CD4-positive, alpha-beta T cell (primary cell): ENCODE results near the gene EPS8L2. TPM values are rescaled to one million over a fixed set of nuclear protein-coding genes. Genes with fewer than 3 reads are reported as not detected.

Experiments used
- ATAC-seq: fragments of 200-7000 bp; cut with Tn5 transposase; one replicate; pipeline ENCODE4 v1.10.0; 2022; ENCODE audit warnings: mild to moderate bottlenecking; ENCODE audit not compliant: poor library complexity
- CTCF ChIA-PET: fragments of 350-600 bp; sonication (Branson Sonifier 250); formaldehyde crosslinking; loops from one replicate; lab custom pipeline; 2021; ENCODE audit warnings: antibody characterized with exemption, inconsistent platforms; lab: Charles Lee
- POLR2A ChIA-PET: fragments of 350-600 bp; sonication (Branson Sonifier 250); formaldehyde crosslinking; loops from one replicate; lab custom pipeline; 2021; ENCODE audit warnings: antibody characterized with exemption, inconsistent platforms; lab: Charles Lee
- DNase-seq, 14 experiments: peaks; one replicate each; pipeline ENCODE4 v3.0.0-alpha.2; 2013 to 2020; ENCODE audit warnings: mixed read lengths in 2 of 14
- H3K27ac ChIP-seq, 2 donors: one replicate each; pipeline versions ENCODE4 v1.5.1 to v1.7.0; 2013; ENCODE audit warnings: low read length in 2 of 2, low read depth in 1 of 2, mild to moderate bottlenecking in 1 of 2
- H3K27me3 ChIP-seq, 2 experiments: 1 replicate in 1 of 2; 2 replicates in 1 of 2; pipeline versions ENCODE4 v1.6.1 to v1.7.0; 2013; ENCODE audit warnings: low read length in 2 of 2, control low read depth in 1 of 2, mild to moderate bottlenecking in 1 of 2, moderate library complexity in 1 of 2; ENCODE audit not compliant: insufficient read depth in 2 of 2, control insufficient read depth in 1 of 2
- H3K36me3 ChIP-seq: one replicate; pipeline ENCODE4 v1.6.1; 2013; ENCODE audit warnings: low read length, control low read depth; ENCODE audit not compliant: insufficient read depth
- H3K4me1 ChIP-seq: one replicate; pipeline ENCODE4 v1.6.1; 2013; ENCODE audit warnings: low read length, control low read depth; ENCODE audit not compliant: insufficient read depth
- H3K4me3 ChIP-seq: one replicate; pipeline ENCODE4 v1.5.1; 2013; ENCODE audit warnings: mild to moderate bottlenecking, low read length, moderate library complexity
- H3K9me3 ChIP-seq, 2 experiments: 1 replicate in 1 of 2; 2 replicates in 1 of 2; pipeline versions ENCODE4 v1.6.1 to v1.7.0; 2013; ENCODE audit warnings: low read length in 2 of 2, mild to moderate bottlenecking in 2 of 2, control low read depth in 1 of 2, moderate library complexity in 1 of 2; ENCODE audit not compliant: control insufficient read depth in 1 of 2, insufficient read depth in 1 of 2
- H3K27ac Mint-ChIP-seq: one replicate; pipeline ENCODE4 v1.8.0; 2020; ENCODE audit warnings: mixed read lengths
- H3K27me3 Mint-ChIP-seq: one replicate; pipeline ENCODE4 v1.8.0; 2021; ENCODE audit warnings: mixed read lengths
- H3K36me3 Mint-ChIP-seq: one replicate; pipeline ENCODE4 v1.8.0; 2021; ENCODE audit warnings: low read depth, mixed read lengths
- H3K4me1 Mint-ChIP-seq: one replicate; pipeline ENCODE4 v1.8.0; 2021; ENCODE audit warnings: low read depth, mixed read lengths
- H3K4me3 Mint-ChIP-seq: one replicate; pipeline ENCODE4 v1.8.0; 2020; ENCODE audit warnings: mild to moderate bottlenecking, mixed read lengths
- H3K9me3 Mint-ChIP-seq: one replicate; pipeline ENCODE4 v1.8.0; 2020; ENCODE audit warnings: mixed read lengths
- intact Hi-C, 2 experiments: fragments of 100-400 bp; cut with DNase I in 1 of 2; cut with micrococcal nuclease in 1 of 2; formaldehyde crosslinking; loops; one replicate each; pipeline versions ENCODE4 v1.15.1 to v1.9.0; 2023 to 2025; cut with DNase I, micrococcal nuclease
- polyA plus RNA-seq, 2 donors: library from polyadenylated mRNA; unstranded; fragments of 120-200 nt; gene quantifications; one replicate each; pipeline ENCODE4 v1.2.1, GENCODE V29; 2013
- total RNA-seq, 174 experiments: library from RNA in 2 of 174; stranded (reverse) in 2 of 174; gene quantifications; one replicate each; pipeline ENCODE4 v1.2.3 and lab custom pipeline; 2021 to 2026
- TF ChIP-seq, protein P1 (sequence below): fragments of 200-600 bp; IDR thresholded peaks from one replicate; pipeline ENCODE4 v1.8.0; 2022; ENCODE audit warnings: antibody characterized with exemption, mild to moderate bottlenecking

EPS8L2 gene
- total RNA-seq (1 to 10 TPM; 3.5 to 4.0 TPM), total RNA-seq (lab: John Stamatoyannopoulos, UW) (0.73 to 12.8 (median 5.6) reads per million in 172 experiments)
- 11.8 TPM for polyA plus RNA-seq (2013, experiment 1 of 2)
- polyA plus RNA-seq (2013, experiment 2 of 2), result 8.8 TPM

DNA sequence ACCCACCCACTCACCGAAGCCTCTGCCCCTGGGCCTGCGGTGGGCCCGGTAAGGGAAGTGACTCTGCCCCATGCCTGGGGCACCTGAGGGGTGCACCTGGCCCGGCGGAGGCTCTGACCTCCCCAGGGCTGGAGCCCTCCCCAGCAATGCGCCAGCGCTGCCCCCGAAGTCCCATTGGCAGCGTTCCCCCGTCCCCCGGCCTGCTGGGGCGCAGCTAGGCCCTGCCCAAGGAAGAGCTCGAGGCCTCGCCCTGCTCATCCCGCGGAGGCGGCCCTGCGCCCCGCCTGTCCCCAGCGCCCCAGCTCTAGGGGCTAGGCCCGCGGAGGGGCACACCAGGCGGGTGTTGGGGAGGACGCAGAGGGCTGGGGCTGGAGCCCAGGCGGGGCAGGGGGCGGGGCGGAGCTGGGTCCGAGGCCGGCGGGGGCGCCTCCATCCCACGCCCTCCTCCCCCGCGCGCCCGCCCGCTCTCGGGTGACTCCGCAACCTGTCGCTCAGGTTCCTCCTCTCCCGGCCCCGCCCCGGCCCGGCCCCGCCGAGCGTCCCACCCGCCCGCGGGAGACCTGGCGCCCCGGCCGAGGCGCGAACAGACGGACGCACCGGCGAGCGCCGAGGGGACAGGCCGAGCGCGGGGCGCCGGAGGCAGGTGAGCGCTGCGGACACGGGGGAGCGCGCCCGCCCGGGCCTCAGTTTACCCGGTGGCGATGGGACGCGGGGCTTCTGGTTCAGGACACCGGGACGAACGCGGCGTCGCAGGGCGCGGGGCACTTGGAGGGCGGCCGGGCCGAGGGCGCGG lies at the start of gene EPS8L2:
EPS8L2 (plus strand) TSS at position 586 of the 793 bp plus-strand sequence. CDS start 3,177 bp downstream, outside the sequence.
- no peak within 1 kb of the TSS for H3K27ac Mint-ChIP-seq
- H3K4me1 Mint-ChIP-seq, result peaks cover 6% of the 10 kb centered on the region
- ChIA-PET CTCF (no interaction called here), POLR2A (interaction anchor here (1.6 kb wide), 1 partner anchor 10 kb away, joined by 10 read pairs; the partner anchor contains the start of genes DEAF1 and TMEM80)
- TF ChIP-seq, protein P1, sequence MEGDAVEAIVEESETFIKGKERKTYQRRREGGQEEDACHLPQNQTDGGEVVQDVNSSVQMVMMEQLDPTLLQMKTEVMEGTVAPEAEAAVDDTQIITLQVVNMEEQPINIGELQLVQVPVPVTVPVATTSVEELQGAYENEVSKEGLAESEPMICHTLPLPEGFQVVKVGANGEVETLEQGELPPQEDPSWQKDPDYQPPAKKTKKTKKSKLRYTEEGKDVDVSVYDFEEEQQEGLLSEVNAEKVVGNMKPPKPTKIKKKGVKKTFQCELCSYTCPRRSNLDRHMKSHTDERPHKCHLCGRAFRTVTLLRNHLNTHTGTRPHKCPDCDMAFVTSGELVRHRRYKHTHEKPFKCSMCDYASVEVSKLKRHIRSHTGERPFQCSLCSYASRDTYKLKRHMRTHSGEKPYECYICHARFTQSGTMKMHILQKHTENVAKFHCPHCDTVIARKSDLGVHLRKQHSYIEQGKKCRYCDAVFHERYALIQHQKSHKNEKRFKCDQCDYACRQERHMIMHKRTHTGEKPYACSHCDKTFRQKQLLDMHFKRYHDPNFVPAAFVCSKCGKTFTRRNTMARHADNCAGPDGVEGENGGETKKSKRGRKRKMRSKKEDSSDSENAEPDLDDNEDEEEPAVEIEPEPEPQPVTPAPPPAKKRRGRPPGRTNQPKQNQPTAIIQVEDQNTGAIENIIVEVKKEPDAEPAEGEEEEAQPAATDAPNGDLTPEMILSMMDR, result no peak
- Histone ChIP-seq H3K9me3 (peaks cover 0 to 13% of the 10 kb centered on the region in 2 experiments), H3K27ac (no peak within 1 kb of the TSS), H3K36me3 (peaks cover 6% of the 10 kb centered on the region), H3K4me3 (no peak within 1 kb of the TSS), H3K4me1 (peaks cover 32% of the 10 kb centered on the region), H3K27me3 (peaks cover 20 to 28% of the 10 kb centered on the region in 2 experiments)
- intact Hi-C loops, result no loop called here
- DNase-seq (peak in 3 of 14 experiments; percentile 26 to 37 (median 36)), ATAC-seq (peak; percentile 63)
- no peaks in the 10 kb centered on the region for H3K36me3 Mint-ChIP-seq
- H3K9me3 Mint-ChIP-seq, result no peaks in the 10 kb centered on the region
- peaks cover 20% of the 10 kb centered on the region for H3K27me3 Mint-ChIP-seq
- H3K4me3 Mint-ChIP-seq, result peak within 1 kb of the TSS; percentile 63

DNA sequence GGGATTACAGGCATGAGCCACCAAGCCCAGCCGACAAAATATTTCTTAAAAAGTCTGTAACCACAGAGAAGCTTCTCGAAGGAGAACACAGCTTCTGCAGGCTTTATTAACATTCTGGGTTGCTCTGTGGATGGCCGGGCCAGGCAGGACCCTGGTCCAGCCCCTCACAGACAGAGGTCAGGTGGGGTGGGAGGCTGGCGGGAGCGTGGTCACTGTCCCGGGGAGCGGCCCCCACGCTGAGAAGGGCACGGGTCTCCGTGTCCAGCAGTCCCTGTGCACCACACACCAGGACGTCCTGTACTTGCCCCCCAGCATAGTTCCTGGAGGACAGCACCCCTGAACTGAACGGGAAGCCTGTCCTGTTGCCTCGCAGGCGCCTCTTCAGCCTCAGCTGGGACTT lies 49.6 kb upstream of the EPS8L2 start:
- H3K4me1 ChIP-seq, result no peaks in the 10 kb centered on the region
- DNase-seq (no peak), ATAC-seq (no peak)
- POLR2A ChIA-PET, result no interaction called here
- H3K27ac Mint-ChIP-seq, result no peak overlapping the region
- H3K27ac ChIP-seq, result no peak overlapping the region
- no peaks in the 10 kb centered on the region for H3K9me3 ChIP-seq
- no peak overlapping the region for H3K4me3 ChIP-seq
- no peaks in the 10 kb centered on the region for H3K9me3 Mint-ChIP-seq
- H3K4me3 Mint-ChIP-seq, result no peak overlapping the region
- H3K27me3 Mint-ChIP-seq, result no peaks in the 10 kb centered on the region
- H3K27me3 ChIP-seq, result no peaks in the 10 kb centered on the region
- H3K4me1 Mint-ChIP-seq, result no peaks in the 10 kb centered on the region
- intact Hi-C loops, result no loop called here
- TF ChIP-seq, protein P1, result no peak
- peaks cover 39% of the 10 kb centered on the region for H3K36me3 ChIP-seq
- peaks cover 27% of the 10 kb centered on the region for H3K36me3 Mint-ChIP-seq
- CTCF ChIA-PET, result interaction anchor here (1.1 kb wide), 1 partner anchor 44 kb away, joined by 3 read pairs; no protein-coding TSS in a partner anchor

DNA sequence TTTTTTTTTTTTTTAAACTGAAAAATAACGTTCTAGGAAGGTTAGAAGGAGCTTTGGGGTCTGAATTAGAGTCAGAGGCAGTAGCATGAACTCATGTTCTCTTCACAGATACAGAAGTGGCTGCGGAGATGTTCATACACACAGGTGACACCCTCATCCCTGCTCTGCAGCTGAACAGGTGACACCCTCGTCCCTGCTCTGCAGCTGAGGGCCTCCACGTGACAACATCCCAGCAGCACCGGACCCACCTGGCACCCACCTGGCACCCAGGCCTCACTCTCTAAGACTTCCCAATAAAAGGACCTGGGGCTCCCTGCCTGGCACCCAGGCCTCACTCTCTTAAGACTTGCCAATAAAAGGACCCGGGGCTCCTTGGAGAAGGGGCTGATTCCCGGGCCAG lies 49.2 kb upstream of the EPS8L2 start:
- Mint-ChIP-seq H3K36me3 (peaks cover 22% of the 10 kb centered on the region), H3K9me3 (no peaks in the 10 kb centered on the region), H3K4me3 (no peak overlapping the region), H3K27me3 (no peaks in the 10 kb centered on the region), H3K27ac (no peak overlapping the region), H3K4me1 (no peaks in the 10 kb centered on the region)
- Histone ChIP-seq H3K27ac (no peak overlapping the region), H3K4me3 (no peak overlapping the region), H3K36me3 (peaks cover 39% of the 10 kb centered on the region), H3K27me3 (no peaks in the 10 kb centered on the region), H3K9me3 (no peaks in the 10 kb centered on the region), H3K4me1 (no peaks in the 10 kb centered on the region)
- intact Hi-C loops, result no loop called here
- TF ChIP-seq, protein P1, result no peak
- ChIA-PET CTCF (interaction anchor here (1.1 kb wide), 1 partner anchor 44 kb away, joined by 3 read pairs; no protein-coding TSS in a partner anchor), POLR2A (interaction anchor here (1.0 kb wide), 1 partner anchor 38 kb away, joined by 3 read pairs; the partner anchor contains the start of genes DEAF1 and TMEM80)
- DNase-seq (no peak), ATAC-seq (no peak)
